Measurements from ENCODE around the gene WBP2NL. TPM values are rescaled to one million over a fixed set of nuclear protein-coding genes. Genes with fewer than 3 reads are reported as not detected.
A peak's percentile ranks its signal among the peaks of the same experiment; 100 is the strongest.

WBP2NL gene
- total RNA-seq, 2 experiments from 2014 or later, result 1.1 to 1.9 TPM

GRCh38 chr22:42018224-42018623, 19.6 kb downstream of the WBP2NL start:
- DNase-seq (ENCODE audit: low spot score), result no peak
- intact Hi-C loops (cut with micrococcal nuclease; ENCODE audit: unreplicated experiment), result no loop called here
- no peak overlapping the region for H3K27ac ChIP-seq (ENCODE audit: low read depth, low read length, poor library complexity, severe bottlenecking)
- no peaks in the 10 kb centered on the region for H4K20me1 ChIP-seq (ENCODE audit: insufficient read depth, low read length)
- BruUV-seq (replicated peaks), result no TSS peak
- ChIA-PET CTCF (ENCODE audit: unreplicated experiment) (interaction anchor here (0.6 kb wide), 1 partner anchor 47 kb away, joined by 5 read pairs; no protein-coding TSS in a partner anchor), POLR2A (no interaction called here)
- no peaks in the 10 kb centered on the region for H3K79me2 ChIP-seq (ENCODE audit: insufficient read depth, low read depth, low read length)
- no peaks in the 10 kb centered on the region for H3K9me2 ChIP-seq (ENCODE audit: insufficient read depth, low read length)
- H3K4me1 ChIP-seq (ENCODE audit: insufficient read depth, low read length, poor library complexity, severe bottlenecking), result peaks cover 7% of the 10 kb centered on the region
- no peak overlapping the region for H2AFZ ChIP-seq (ENCODE audit: low read length)
- H3K9me3 ChIP-seq (ENCODE audit: low read length), result no peaks in the 10 kb centered on the region
- no peak overlapping the region for H3K4me2 ChIP-seq (ENCODE audit: low read length)
- no peaks in the 10 kb centered on the region for H3K36me3 ChIP-seq (ENCODE audit: insufficient read depth, low read length)
- TF ChIP-seq CTCF (conservative IDR thresholded peaks at IDR 0.05; ENCODE audit: low read length) (no peak), EZH2phosphoT487 (IDR thresholded peaks at IDR 0.05; ENCODE audit: borderline replicate concordance, low read depth, low read length) (no peak)
- H3K4me3 ChIP-seq (ENCODE audit: low read depth, low read length, poor library complexity, severe bottlenecking), result no peak overlapping the region

- ChIA-PET CTCF (ENCODE audit: unreplicated experiment) (no interaction called here), POLR2A (no interaction called here)
- TF ChIP-seq CTCF (conservative IDR thresholded peaks at IDR 0.05; ENCODE audit: low read length), result no peak
- no peak for TF ChIP-seq EZH2phosphoT487 (IDR thresholded peaks at IDR 0.05; ENCODE audit: borderline replicate concordance, low read depth, low read length)
- Histone ChIP-seq H3K36me3 (ENCODE audit: insufficient read depth, low read length) (no peaks in the 10 kb centered on the region), H3K4me3 (ENCODE audit: low read depth, low read length, poor library complexity, severe bottlenecking) (no peak overlapping the region), H3K9me2 (ENCODE audit: insufficient read depth, low read length) (no peaks in the 10 kb centered on the region), H3K4me1 (ENCODE audit: insufficient read depth, low read length, poor library complexity, severe bottlenecking) (peaks cover 7% of the 10 kb centered on the region), H2AFZ (ENCODE audit: low read length) (no peak overlapping the region), H3K27ac (ENCODE audit: low read depth, low read length, poor library complexity, severe bottlenecking) (no peak overlapping the region), H3K79me2 (ENCODE audit: insufficient read depth, low read depth, low read length) (no peaks in the 10 kb centered on the region), H4K20me1 (ENCODE audit: insufficient read depth, low read length) (no peaks in the 10 kb centered on the region), H3K9me3 (ENCODE audit: low read length) (no peaks in the 10 kb centered on the region), H3K4me2 (ENCODE audit: low read length) (no peak overlapping the region)
- intact Hi-C loops (cut with micrococcal nuclease; ENCODE audit: unreplicated experiment), result no loop called here
- BruUV-seq (replicated peaks), result no TSS peak
- no peak for DNase-seq (ENCODE audit: low spot score)
Measured at GRCh38 chr22:42021571-42021970, 23.0 kb downstream of the WBP2NL start.

DNA sequence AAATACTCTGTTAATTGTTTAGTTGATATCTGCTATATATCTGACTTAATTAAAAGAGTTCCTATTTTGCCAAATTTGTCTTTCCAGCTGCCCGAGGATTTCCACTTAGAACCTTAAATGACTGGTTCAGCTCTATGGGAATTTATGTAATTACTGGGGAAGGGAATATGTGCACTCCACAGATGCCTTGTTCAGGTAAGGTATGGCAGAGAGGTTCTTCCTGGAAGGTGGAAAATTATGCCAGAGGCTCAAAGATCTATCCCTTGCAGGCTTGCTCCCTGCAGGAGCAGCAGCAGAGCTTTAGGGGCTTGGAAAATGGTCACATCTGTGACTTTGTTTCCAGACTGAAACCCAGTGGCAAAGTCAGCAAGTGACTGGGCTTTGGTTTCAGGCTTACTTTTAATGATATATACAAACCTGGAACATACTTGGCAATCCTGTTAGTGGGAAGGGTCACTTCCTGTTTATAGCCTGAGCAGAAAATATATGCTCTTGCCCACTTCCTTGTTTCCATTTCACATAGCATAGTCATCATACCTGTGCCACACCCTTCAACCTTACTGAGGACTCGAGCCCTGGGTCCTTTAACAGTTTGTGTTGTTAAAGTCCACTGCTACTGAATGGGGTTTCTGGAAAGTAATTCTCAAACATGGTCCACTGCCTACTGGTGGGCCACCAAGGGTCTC, 23.7 kb downstream of the WBP2NL start:
- H3K4me2 ChIP-seq (ENCODE audit: low read length), result no peak overlapping the region
- intact Hi-C loops (cut with micrococcal nuclease; ENCODE audit: unreplicated experiment), result no loop called here
- TF ChIP-seq EZH2phosphoT487 (IDR thresholded peaks at IDR 0.05; ENCODE audit: borderline replicate concordance, low read depth, low read length), result no peak
- no peak for TF ChIP-seq CTCF (conservative IDR thresholded peaks at IDR 0.05; ENCODE audit: low read length)
- BruUV-seq (replicated peaks), result no TSS peak
- peak; percentile 40 for DNase-seq (ENCODE audit: low spot score)
- no peaks in the 10 kb centered on the region for H4K20me1 ChIP-seq (ENCODE audit: insufficient read depth, low read length)
- H3K36me3 ChIP-seq (ENCODE audit: insufficient read depth, low read length), result no peaks in the 10 kb centered on the region
- H3K79me2 ChIP-seq (ENCODE audit: insufficient read depth, low read depth, low read length), result no peaks in the 10 kb centered on the region
- H3K4me1 ChIP-seq (ENCODE audit: insufficient read depth, low read length, poor library complexity, severe bottlenecking), result peaks cover 7% of the 10 kb centered on the region
- H3K4me3 ChIP-seq (ENCODE audit: low read depth, low read length, poor library complexity, severe bottlenecking), result no peak overlapping the region
- H2AFZ ChIP-seq (ENCODE audit: low read length), result peak overlapping the region; percentile 80
- no peaks in the 10 kb centered on the region for H3K9me3 ChIP-seq (ENCODE audit: low read length)
- ChIA-PET CTCF (ENCODE audit: unreplicated experiment) (no interaction called here), POLR2A (no interaction called here)
- H3K9me2 ChIP-seq (ENCODE audit: insufficient read depth, low read length), result no peaks in the 10 kb centered on the region
- no peak overlapping the region for H3K27ac ChIP-seq (ENCODE audit: low read depth, low read length, poor library complexity, severe bottlenecking)
